SK-N-SH treated with all-trans-retinoic acid at 6 μM for 48 hours (cell line): ENCODE results near the gene CYGB.

Experiments used
- ISL1 ChIP-seq: fragments of 250-450 bp; sonication (Bioruptor Pico); IDR thresholded peaks from 2 replicates; pipeline ENCODE4 v2.1.2; 2022; ENCODE audit warnings: mild to moderate bottlenecking, moderate library complexity
- RARB ChIP-seq: fragments of 250-450 bp; sonication (Bioruptor Pico); IDR thresholded peaks from 2 replicates; pipeline ENCODE4 v1.8.0; 2021; ENCODE audit warnings: mild to moderate bottlenecking, moderate library complexity
- TOX ChIP-seq: fragments of 250-450 bp; sonication (Bioruptor Pico); IDR thresholded peaks from 2 replicates; pipeline ENCODE4 v1.8.0; 2021; ENCODE audit warnings: mild to moderate bottlenecking, moderate library complexity, borderline replicate concordance
- ZNF565 ChIP-seq: fragments of 450-650 bp; formaldehyde crosslinking; conservative IDR thresholded peaks from 2 replicates; pipeline ENCODE4 v1.5.0; 2020; ENCODE audit warnings: low read depth, mild to moderate bottlenecking, moderate library complexity
- TF ChIP-seq, protein P1 (sequence below): fragments of 250-450 bp; sonication (Bioruptor Pico); IDR thresholded peaks from 2 replicates; pipeline ENCODE4 v1.5.1; 2020; ENCODE audit warnings: low read depth, mild to moderate bottlenecking, moderate library complexity
- TF ChIP-seq, protein P2 (sequence below): fragments of 250-450 bp; sonication (Bioruptor Pico); IDR thresholded peaks from 2 replicates; pipeline ENCODE4 v1.5.1; 2021; ENCODE audit warnings: mild to moderate bottlenecking, moderate library complexity

- TF ChIP-seq, protein P1, sequence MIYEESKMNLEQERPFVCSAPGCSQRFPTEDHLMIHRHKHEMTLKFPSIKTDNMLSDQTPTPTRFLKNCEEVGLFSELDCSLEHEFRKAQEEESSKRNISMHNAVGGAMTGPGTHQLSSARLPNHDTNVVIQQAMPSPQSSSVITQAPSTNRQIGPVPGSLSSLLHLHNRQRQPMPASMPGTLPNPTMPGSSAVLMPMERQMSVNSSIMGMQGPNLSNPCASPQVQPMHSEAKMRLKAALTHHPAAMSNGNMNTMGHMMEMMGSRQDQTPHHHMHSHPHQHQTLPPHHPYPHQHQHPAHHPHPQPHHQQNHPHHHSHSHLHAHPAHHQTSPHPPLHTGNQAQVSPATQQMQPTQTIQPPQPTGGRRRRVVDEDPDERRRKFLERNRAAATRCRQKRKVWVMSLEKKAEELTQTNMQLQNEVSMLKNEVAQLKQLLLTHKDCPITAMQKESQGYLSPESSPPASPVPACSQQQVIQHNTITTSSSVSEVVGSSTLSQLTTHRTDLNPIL (CRISPR knock-in tag) = no peak
- TF ChIP-seq, protein P2, sequence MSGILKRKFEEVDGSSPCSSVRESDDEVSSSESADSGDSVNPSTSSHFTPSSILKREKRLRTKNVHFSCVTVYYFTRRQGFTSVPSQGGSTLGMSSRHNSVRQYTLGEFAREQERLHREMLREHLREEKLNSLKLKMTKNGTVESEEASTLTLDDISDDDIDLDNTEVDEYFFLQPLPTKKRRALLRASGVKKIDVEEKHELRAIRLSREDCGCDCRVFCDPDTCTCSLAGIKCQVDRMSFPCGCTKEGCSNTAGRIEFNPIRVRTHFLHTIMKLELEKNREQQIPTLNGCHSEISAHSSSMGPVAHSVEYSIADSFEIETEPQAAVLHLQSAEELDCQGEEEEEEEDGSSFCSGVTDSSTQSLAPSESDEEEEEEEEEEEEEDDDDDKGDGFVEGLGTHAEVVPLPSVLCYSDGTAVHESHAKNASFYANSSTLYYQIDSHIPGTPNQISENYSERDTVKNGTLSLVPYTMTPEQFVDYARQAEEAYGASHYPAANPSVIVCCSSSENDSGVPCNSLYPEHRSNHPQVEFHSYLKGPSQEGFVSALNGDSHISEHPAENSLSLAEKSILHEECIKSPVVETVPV (CRISPR knock-in tag) = no peak
- TF ChIP-seq RARB (CRISPR knock-in tag) (no peak), TOX (CRISPR knock-in tag) (no peak), ZNF565 (CRISPR knock-in tag) (no peak), ISL1 (CRISPR knock-in tag) (no peak)
Measured at GRCh38 chr17:76554131-76554530, 16.6 kb upstream of the CYGB start.
